Transverse colon (tissue), 4 donors: ENCODE measurements around the gene ZNF777.

Experiments used
- CTCF ChIP-seq, 5 experiments: fragments of 200-600 bp in 3 of 5; fragments of 450-650 bp in 2 of 5; sonication (generic) in 3 of 5; IDR thresholded peaks; 1 replicate in 2 of 5; 2 replicates in 3 of 5; pipeline ENCODE4 v1.5.1; 2016 to 2017; ENCODE audit warnings: antibody characterized with exemption in 5 of 5, inconsistent platforms in 3 of 5, mild to moderate bottlenecking in 2 of 5, moderate library complexity in 1 of 5
- EP300 ChIP-seq: sonication (generic); formaldehyde crosslinking; IDR thresholded peaks from one replicate; pipeline ENCODE4 v1.6.1; 2017; ENCODE audit warnings: antibody characterized with exemption, low read depth
- POLR2A ChIP-seq: fragments of 450-650 bp; IDR thresholded peaks from one replicate; pipeline ENCODE4 v1.6.1; 2016; ENCODE audit warnings: antibody characterized with exemption, mild to moderate bottlenecking, moderate library complexity
- POLR2AphosphoS5 ChIP-seq, 3 donors: sonication (generic); formaldehyde crosslinking; IDR thresholded peaks; one replicate each; pipeline ENCODE4 v1.6.1; 2016; ENCODE audit warnings: antibody characterized with exemption in 3 of 3

GRCh38 chr7:149433124-149433523 lies 27.7 kb downstream of the ZNF777 start:
- TF ChIP-seq CTCF (IDR thresholded peaks at IDR 0.05) (no peak), POLR2AphosphoS5 (IDR thresholded peaks at IDR 0.05) (no peak), POLR2A (no peak), EP300 (no peak)
